Suprapubic skin (tissue), 3 donors: ENCODE measurements around the gene CLEC16A.

Experiments used
- CTCF ChIP-seq, 2 donors: fragments of 200-600 bp in 1 of 2; fragments of 450-650 bp in 1 of 2; sonication (generic) in 1 of 2; IDR thresholded peaks; one replicate each; pipeline ENCODE4 v1.5.1; 2016 to 2019; ENCODE audit warnings: antibody characterized with exemption in 2 of 2, mild to moderate bottlenecking in 1 of 2, moderate library complexity in 1 of 2
- POLR2A ChIP-seq, 2 donors: fragments of 450-650 bp; IDR thresholded peaks; one replicate each; pipeline ENCODE4 v1.6.1; 2017; ENCODE audit warnings: antibody characterized with exemption in 2 of 2, mild to moderate bottlenecking in 2 of 2, moderate library complexity in 2 of 2

GRCh38 chr16:11118479-11118878 is 174.1 kb downstream of the CLEC16A start:
- no peak for TF ChIP-seq CTCF (IDR thresholded peaks at IDR 0.05)
- no peak for TF ChIP-seq POLR2A (IDR thresholded peaks at IDR 0.05)
